A549 (cell line): ENCODE results near the gene TNNI3.
A peak's percentile ranks its signal among the peaks of the same experiment; 100 is the strongest.

ENCODE experiments used
- CEBPB ChIP-seq, 2 experiments: fragments of >200 bp in 1 of 2; sonication (Bioruptor Twin) in 1 of 2; formaldehyde crosslinking in 1 of 2; IDR thresholded peaks; 2 replicates each; pipeline ENCODE4 v1.6.1; 2012 to 2016
- CHD2 ChIP-seq: fragments of 150-350 bp; IDR thresholded peaks from 2 replicates; pipeline ENCODE4 v1.6.1; 2014; ENCODE audit warnings: low read length; ENCODE audit not compliant: partially characterized antibody
- CHD4 ChIP-seq: fragments of 200-600 bp; sonication (generic); IDR thresholded peaks from 2 replicates; pipeline ENCODE4 v1.6.1; 2016; ENCODE audit warnings: antibody characterized with exemption, mild to moderate bottlenecking, borderline replicate concordance
- CTCF ChIP-seq: fragments of >200 bp; sonication (Bioruptor Twin); formaldehyde crosslinking; IDR thresholded peaks from 3 replicates; pipeline ENCODE4 v1.5.1; 2016
- MAX ChIP-seq: IDR thresholded peaks from 2 replicates; pipeline ENCODE4 v1.6.1; 2012
- MYC ChIP-seq: IDR thresholded peaks from 2 replicates; pipeline ENCODE4 v1.6.1; 2012; ENCODE audit warnings: mild to moderate bottlenecking, inconsistent platforms, low read length, improper control_type of control experiment, borderline replicate concordance
- POLR2A ChIP-seq: IDR thresholded peaks from 2 replicates; pipeline ENCODE4 v1.6.1; 2012; ENCODE audit warnings: mild to moderate bottlenecking, low read length
- POLR2AphosphoS2 ChIP-seq: conservative IDR thresholded peaks from 2 replicates; pipeline ENCODE4 v1.6.1; 2012; ENCODE audit warnings: low read length, improper control_type of control experiment, inconsistent platforms
- RCOR1 ChIP-seq: fragments of 150-350 bp; IDR thresholded peaks from 2 replicates; pipeline ENCODE4 v1.6.1; 2014; ENCODE audit warnings: antibody characterized with exemption, low read length, low read depth
- SREBF2 ChIP-seq: fragments of 450-650 bp; IDR thresholded peaks from 2 replicates; pipeline ENCODE4 v1.6.1; 2014; ENCODE audit warnings: mild to moderate bottlenecking, moderate library complexity
- ZFP36 ChIP-seq: fragments of 450-650 bp; IDR thresholded peaks from 2 replicates; pipeline ENCODE4 v1.6.1; 2014; ENCODE audit warnings: borderline replicate concordance; ENCODE audit not compliant: partially characterized antibody

- TF ChIP-seq CTCF (no peak), MAX (peak; percentile 11; the same call in 1 of the 2 replicates), CHD4 (no peak), ZFP36 (no peak), SREBF2 (no peak), MYC (no peak), POLR2AphosphoS2 (no peak), CEBPB (IDR thresholded peaks at IDR 0.05) (no peak), RCOR1 (no peak), POLR2A (no peak), CHD2 (no peak)
These were observed 39.0 kb downstream of the TNNI3 start for GRCh38 chr19:55118401-55118991.
